ENCODE data around the gene SLC22A6. TPM values are rescaled to one million over a fixed set of nuclear protein-coding genes. Genes with fewer than 3 reads are reported as not detected.

The SLC22A6 gene
- total RNA-seq = not detected in 2 replicates

GRCh38 chr11:62984451-62984991 lies at the start of gene SLC22A6:
Gene SLC22A6 (minus strand): TSS chr11:62984967. CDS start chr11:62984690, 277 bp downstream.

GRCh38 chr11:63015521-63016215 lies 30.9 kb upstream of the SLC22A6 start, which contains the start of gene SLC22A8:
Gene SLC22A8 (minus strand): TSS chr11:63015841. CDS start chr11:63014958, 883 bp downstream.

Other genes starting within 250 kb of the SLC22A6 start
- 9.9 and 11.5 TPM in 2 replicates for gene ZBTB3, start 230.8 kb downstream of the SLC22A6 start, total RNA-seq
- gene POLR2G, start 223.4 kb downstream of the SLC22A6 start, total RNA-seq = 71.8 and 86.8 TPM in 2 replicates
- gene TAF6L, start 213.6 kb downstream of the SLC22A6 start, total RNA-seq = 13.3 and 21.1 TPM in 2 replicates
- 39.3 and 46.3 TPM in 2 replicates for gene TMEM179B, start 197.6 kb downstream of the SLC22A6 start, total RNA-seq
- gene TMEM223, start 193.0 kb downstream of the SLC22A6 start, total RNA-seq = 25.8 and 29.6 TPM in 2 replicates
- gene NXF1, start 179.5 kb downstream of the SLC22A6 start, total RNA-seq = 8.5 and 11.8 TPM in 2 replicates
- 24.9 and 27.2 TPM in 2 replicates for gene STX5, start 152.9 kb downstream of the SLC22A6 start, total RNA-seq
- gene TEX54, start 152.1 kb downstream of the SLC22A6 start, total RNA-seq = not detected in 2 replicates
- gene WDR74, start 145.4 kb downstream of the SLC22A6 start, total RNA-seq = 85.3 and 91.8 TPM in 2 replicates
- 423 and 762 TPM in 2 replicates for gene SLC3A2, start 104.1 kb downstream of the SLC22A6 start, total RNA-seq
- gene CHRM1, start 63.6 kb downstream of the SLC22A6 start, total RNA-seq = not detected in 2 replicates
- not detected in 2 replicates for gene SLC22A8, start 30.9 kb upstream of the SLC22A6 start, total RNA-seq
- not detected in 2 replicates for gene SLC22A24, start 159.3 kb upstream of the SLC22A6 start, total RNA-seq

All from tracheal epithelial cell (primary cell).